ENCODE data around the gene CLEC4M.

The CLEC4M gene

DNA sequence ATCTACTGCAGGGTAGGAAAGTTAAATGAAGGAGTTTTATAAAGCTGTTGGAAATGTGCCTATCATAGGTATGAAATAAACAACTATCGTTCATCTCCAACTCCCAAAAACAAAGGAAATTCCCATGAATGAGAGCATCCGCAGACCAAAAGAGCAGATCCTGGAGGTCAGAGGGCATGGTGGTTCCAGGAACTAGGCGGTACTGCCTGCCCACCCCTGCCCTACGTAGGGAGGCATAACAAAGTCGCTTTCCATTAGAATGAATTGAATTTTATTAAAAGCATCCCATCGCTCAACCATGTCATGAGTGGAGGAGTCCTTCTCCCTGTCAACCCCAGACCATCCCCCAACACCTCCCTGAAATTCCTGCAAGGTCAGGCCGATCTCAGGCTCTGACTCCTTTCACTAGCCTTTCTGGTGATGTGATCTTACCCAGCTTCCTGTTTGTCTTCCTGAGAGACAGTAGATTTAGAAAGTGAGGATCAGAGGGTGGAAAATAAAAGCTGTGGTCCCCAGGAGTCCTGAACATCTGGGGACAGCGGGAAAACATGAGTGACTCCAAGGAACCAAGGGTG, at the start of gene CLEC4M:
TSS of gene CLEC4M (plus strand) at position 525 of the 575 bp plus-strand sequence. CDS start at position 549, 24 bp downstream.
- DNase-seq (ENCODE audit: low spot score), result no peak

GRCh38 chr19:7715671-7716070, 47.4 kb upstream of the CLEC4M start:
- DNase-seq (ENCODE audit: low spot score), result no peak

GRCh38 chr19:7716762-7717161, 46.3 kb upstream of the CLEC4M start:
- no peak for DNase-seq (ENCODE audit: low spot score)

- DNase-seq (ENCODE audit: low spot score), result no peak
Measured at GRCh38 chr19:7718668-7719067, 44.4 kb upstream of the CLEC4M start.

DNA sequence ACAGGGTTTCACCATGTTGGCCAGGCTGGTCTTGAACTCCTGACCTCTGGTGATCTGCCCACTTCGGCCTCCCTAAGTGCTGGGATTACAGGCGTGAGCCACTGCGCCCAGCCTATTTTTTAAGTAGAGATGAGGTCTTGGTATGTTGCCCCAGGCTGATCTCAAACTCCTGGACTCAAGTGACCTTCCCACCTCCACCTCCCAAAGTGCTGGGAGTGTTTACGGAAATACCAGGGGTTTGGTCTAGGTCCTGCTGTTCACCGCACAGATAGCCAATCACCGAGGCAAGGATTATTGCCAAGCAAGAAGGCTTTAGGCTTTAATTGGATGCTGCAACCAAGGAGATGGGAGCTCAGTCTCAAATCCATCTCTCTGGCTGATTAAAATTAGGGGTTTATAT, 42.7 kb upstream of the CLEC4M start:
- DNase-seq (ENCODE audit: low spot score), result no peak

DNA sequence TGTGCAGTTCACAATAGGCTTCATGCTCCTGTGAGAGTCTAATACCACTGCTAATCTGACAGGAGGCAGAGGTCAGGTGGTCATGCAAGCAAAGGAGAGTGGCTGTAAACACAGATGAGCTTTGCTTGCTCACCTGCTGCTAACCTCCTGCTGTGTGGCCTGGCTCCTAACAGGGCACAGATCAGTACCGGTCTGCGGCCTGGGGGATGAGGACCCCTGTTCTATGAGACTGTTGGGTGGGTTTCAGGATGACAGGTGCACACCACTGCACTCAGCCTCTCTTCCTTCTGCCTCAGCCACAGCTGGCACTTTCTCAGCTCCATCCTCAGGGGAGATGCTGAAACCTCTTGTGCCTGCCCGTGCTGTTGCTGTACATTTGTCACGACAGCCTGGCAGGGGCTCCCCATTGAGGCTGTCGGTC, 40.8 kb upstream of the CLEC4M start:
- DNase-seq (ENCODE audit: low spot score), result no peak

- no peak for DNase-seq (ENCODE audit: low spot score)
Measured at GRCh38 chr19:7725791-7726190, 37.3 kb upstream of the CLEC4M start.

DNA sequence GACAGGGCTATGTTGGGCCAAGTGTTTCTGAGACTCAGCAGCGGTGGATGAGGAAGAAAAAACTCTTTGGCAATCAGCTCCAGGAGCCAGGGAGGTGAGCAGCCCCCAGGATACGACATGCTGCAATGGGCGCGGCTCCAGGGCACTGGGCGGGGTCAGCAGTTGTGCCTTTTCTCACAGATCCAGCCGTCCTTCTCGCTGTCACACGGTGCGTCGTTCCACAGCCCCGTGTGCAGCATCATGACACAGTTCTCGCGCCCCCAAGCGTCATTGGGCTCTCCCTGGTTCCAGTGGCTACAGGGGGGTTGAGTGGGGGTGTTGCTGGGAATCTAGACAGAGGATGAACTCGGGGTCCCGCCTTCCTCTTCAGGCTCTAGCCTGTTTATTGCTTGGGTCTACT, 33.8 kb upstream of the CLEC4M start:
- DNase-seq (ENCODE audit: low spot score), result no peak

- no peak for DNase-seq (ENCODE audit: low spot score)
Measured at GRCh38 chr19:7729831-7730285, 33.2 kb upstream of the CLEC4M start.

DNA sequence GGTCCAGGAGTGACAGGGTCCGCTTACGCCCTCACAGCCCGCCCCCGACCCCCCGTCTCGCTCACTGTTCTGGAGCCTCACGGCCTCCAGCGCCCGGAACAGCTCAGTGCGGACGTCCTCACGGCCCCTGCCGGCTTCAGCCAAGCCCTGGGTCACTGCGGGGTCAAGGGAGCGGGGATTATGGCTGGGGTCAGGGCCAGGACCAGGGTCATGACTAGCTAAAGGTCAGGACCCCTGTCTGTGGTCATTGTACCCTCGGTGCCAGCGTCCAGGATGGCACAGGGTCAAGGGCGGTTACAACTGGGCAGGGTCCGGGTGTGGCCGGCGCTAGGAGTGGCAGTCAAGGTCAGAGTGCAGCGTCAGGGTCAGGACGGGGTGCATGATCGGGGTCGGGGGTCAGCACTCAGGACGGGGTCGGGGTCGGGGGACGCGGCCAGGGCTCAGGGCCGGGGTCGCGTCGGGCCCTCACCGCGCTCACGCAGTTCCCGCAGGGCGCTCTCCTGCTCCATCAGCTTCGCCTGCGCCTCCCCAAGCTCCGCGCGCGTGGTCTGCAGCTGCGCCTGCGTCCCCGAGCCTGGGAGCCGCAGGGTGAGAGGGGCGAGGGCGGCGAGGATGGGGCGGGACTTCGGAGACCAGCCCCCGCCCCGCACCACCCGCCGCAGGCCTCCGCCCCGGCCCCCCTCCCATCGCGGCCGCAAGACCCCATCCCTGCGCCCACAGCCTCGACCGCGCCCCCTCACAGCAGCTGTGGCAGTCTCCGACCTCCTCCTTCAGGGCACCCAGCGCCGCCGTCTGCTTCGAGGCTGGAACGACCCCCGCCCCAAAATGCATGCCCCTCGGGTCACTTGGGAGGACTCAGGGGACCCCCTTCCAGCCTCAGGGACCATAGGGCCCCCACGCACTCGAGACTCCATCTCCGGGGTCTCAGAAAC, 32.5 kb upstream of the CLEC4M start:
- no peak for DNase-seq (ENCODE audit: low spot score)

- no peak for DNase-seq (ENCODE audit: low spot score)
Measured at GRCh38 chr19:7731218-7731595, 31.8 kb upstream of the CLEC4M start.

- no peak for DNase-seq (ENCODE audit: low spot score)
Measured at GRCh38 chr19:7731615-7732014, 31.4 kb upstream of the CLEC4M start.

- no peak for DNase-seq (ENCODE audit: low spot score)
Measured at GRCh38 chr19:7732045-7732444, 31.0 kb upstream of the CLEC4M start, which contains the start of gene CLEC4G. TSS of gene CLEC4G (minus strand) at chr19:7732110. CDS start at chr19:7732102, 8 bp downstream.

DNA sequence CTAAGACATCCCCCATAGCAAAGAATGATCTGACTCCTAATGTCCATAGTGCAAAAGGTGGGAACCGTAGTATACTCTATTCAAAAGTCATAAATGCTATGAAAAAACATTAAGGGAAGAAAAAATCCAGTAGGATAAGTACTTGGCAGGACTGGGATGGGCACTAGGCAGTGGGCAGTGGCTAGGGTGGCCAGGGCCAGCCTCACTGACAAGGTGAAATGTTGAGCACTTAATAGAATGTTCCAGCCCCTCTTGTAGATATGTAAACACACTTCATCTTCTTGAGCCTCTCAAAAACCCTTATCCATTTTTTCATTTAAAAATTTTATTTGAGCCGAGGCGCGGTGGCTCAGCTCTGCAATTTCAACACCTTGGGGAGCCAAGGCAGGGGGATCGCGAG, 29.7 kb upstream of the CLEC4M start:
- no peak for DNase-seq (ENCODE audit: low spot score)

DNA sequence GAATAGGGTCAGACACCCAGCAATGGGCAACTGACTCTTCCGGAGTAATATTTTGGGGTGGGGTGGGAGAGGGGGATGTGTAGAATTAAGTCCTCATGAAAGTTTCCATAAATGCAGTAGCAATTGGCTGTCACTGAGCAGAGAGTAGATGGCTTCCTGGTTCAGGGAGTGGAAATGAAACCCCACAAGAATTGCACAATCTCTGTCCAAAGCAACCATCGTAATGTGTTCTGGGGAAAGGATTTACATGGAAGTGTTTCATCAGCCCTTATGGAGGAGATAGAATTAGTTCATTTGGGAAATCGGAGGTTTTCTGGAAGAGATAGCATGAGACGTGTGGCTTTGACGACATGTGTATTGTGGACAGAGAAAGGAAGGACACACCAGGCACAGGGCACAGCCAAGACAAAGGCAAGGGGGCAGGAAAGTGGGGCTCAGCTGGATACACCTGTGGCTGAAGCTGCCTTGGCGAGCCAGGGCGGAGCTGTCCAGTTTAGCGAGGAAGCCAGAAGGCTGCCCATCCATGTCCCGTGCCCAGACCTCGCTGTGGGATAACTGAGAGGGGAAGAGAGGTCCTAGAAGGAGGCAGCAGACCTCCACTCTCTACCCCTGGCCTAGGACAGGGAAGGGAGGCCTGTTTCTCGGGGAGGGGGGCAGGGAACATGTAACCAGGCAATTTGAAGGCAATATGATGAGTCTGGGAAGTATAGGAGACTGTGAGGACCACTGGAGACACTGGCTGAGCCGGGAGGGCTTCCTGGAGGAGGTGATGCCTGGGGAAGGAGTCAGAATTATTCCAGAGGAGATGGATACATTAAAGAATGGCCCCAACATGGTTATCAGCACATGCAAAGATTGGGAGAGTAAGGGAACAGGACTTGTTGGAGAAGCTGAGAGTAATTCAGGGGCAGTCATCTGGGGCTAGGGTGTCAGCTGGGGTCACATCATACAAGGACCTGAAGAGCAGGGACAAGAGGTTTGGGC, 28.5 kb upstream of the CLEC4M start:
- DNase-seq (ENCODE audit: low spot score), result no peak

DNA sequence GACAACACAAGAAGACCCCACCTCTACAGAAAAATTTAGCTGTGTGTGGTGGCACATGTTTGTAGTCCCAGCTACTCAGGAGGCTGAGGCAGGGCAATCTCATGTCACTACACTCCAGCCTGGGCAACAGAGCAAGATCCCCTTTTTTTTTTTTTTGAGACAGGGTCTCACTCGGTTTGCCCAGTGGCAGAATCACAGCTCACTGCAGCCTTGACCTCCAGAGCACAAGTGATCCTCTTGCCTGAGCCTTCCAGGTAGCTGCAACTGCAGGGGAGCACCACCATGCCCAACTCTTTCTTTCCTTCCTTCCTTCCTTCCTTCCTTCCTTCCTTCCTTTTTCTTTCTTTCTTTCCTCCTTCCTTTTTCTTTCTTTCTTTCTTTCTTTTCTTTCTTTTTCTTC, 26.9 kb upstream of the CLEC4M start:
- no peak for DNase-seq (ENCODE audit: low spot score)

DNA sequence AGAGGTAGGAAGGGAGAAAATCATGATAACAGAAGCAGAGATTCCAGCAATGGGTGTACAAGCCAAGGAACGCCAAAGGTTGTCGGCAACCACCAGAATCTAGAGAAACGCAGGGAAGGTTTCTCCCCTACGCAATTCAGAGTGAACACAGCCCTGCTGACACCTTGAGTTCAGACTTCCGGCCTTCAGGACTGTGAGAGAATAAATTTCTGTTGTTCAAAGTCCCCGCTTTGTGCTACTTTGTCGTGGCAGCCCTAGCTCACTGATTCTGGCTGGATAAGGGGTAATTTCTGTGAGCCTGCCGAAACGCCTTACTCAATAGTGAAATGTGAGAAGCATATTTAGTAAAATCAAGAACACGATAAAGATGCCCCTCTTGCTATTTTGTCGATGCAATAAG, 25.8 kb upstream of the CLEC4M start:
- no peak for DNase-seq (ENCODE audit: low spot score)

- DNase-seq (ENCODE audit: low spot score), result no peak
Measured at GRCh38 chr19:7738023-7738422, 25.0 kb upstream of the CLEC4M start.

GRCh38 chr19:7739211-7739755, 23.8 kb upstream of the CLEC4M start:
- DNase-seq (ENCODE audit: low spot score), result no peak

DNA sequence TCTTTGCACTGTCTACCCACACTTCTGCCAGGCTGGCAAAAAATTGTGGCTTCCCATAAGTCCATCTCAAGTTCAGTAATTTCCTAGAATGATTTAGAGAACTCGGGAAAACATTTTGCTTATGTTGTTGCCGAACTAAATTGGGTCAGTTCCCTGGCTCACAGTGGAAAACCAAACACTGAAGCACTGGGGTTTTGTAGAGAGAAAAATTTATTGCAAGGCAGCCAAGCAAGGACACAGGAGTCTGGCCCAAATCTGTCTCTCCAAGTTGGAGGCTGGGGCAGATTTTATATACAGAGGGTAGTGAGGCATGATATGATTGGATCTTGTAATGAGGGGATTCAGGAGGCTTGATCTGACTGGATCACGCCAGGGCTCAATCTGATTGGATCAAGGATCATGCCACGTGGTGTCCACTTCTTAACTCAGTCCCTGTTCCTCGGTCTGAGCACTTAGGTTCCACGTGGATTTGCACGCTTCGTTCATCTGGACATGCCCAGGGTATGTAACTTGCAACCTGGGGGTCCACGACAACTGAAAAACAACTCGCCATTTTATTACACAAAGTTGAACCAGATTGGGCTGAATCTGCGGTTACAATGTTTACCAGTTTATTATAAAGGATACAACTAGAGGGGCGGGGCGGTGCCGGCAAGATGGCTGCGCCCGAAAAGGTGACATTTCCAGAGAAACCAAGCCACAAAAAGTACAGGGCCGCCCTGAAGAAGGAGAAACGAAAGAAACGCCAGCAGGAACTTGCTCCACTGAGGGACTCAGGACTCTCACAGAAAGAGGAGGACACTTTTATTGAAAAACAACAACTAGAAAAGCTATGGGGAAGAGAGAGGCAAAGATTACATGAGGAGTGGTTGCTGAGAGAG, 23.0 kb upstream of the CLEC4M start:
- no peak for DNase-seq (ENCODE audit: low spot score)

- DNase-seq (ENCODE audit: low spot score), result no peak
Measured at GRCh38 chr19:7740682-7741054, 22.4 kb upstream of the CLEC4M start.

All from ecto neural progenitor cell (in vitro differentiated cells).